K562 (cell line): Measurements from ENCODE around the gene INHBE. TPM values are rescaled to one million over a fixed set of nuclear protein-coding genes. Genes with fewer than 3 reads are reported as not detected.

Experiments used
- BRD4 ChIP-seq: fragments of 200-600 bp; sonication (generic); IDR thresholded peaks from 2 replicates; pipeline ENCODE4 v1.6.1; 2017; ENCODE audit warnings: inconsistent platforms
- EP400 ChIP-seq: fragments of 450-650 bp; IDR thresholded peaks from 2 replicates; pipeline ENCODE4 v1.6.1; 2017; ENCODE audit warnings: antibody characterized with exemption, mild to moderate bottlenecking, moderate library complexity
- FIP1L1 ChIP-seq: fragments of 200-400 bp; formaldehyde crosslinking; IDR thresholded peaks from 2 replicates; pipeline ENCODE4 v1.6.1; 2018; ENCODE audit warnings: mild to moderate bottlenecking, low read depth, low read length; ENCODE audit not compliant: poor library complexity, severe bottlenecking
- KLF16 ChIP-seq: IDR thresholded peaks from 2 replicates; pipeline ENCODE4 v1.6.1; 2016; ENCODE audit warnings: antibody characterized with exemption
- LCOR ChIP-seq: sonication (generic); formaldehyde crosslinking; IDR thresholded peaks from 2 replicates; pipeline ENCODE4 v1.8.0; 2022; ENCODE audit warnings: mild to moderate bottlenecking, missing genetic modification reagents
- MECOM ChIP-seq: fragments of 250-450 bp; sonication (Bioruptor Pico); IDR thresholded peaks from 2 replicates; pipeline ENCODE4 v1.8.0; 2022; ENCODE audit warnings: inconsistent platforms
- POLR2G ChIP-seq: fragments of 200-400 bp; formaldehyde crosslinking; IDR thresholded peaks from 2 replicates; pipeline ENCODE4 v1.6.1; 2017; ENCODE audit warnings: low read depth, mild to moderate bottlenecking, antibody characterized with exemption, low read length, moderate library complexity
- RBM15 ChIP-seq: fragments of 200-400 bp; formaldehyde crosslinking; IDR thresholded peaks from 2 replicates; pipeline ENCODE4 v1.6.1; 2018; ENCODE audit warnings: mild to moderate bottlenecking, low read length, moderate library complexity; ENCODE audit not compliant: insufficient read depth
- RERE ChIP-seq: sonication (generic); formaldehyde crosslinking; IDR thresholded peaks from 2 replicates; pipeline ENCODE4 v1.8.0; 2023; ENCODE audit warnings: missing genetic modification reagents, mild to moderate bottlenecking, borderline replicate concordance
- SIX5 ChIP-seq, 2 experiments: IDR thresholded peaks; 2 replicates each; pipeline ENCODE4 v1.6.1; 2011; ENCODE audit warnings: low read length in 2 of 2, borderline replicate concordance in 1 of 2, low read depth in 1 of 2, mild to moderate bottlenecking in 1 of 2, moderate library complexity in 1 of 2; ENCODE audit not compliant: insufficient read depth in 1 of 2
- ZNF224 ChIP-seq: sonication (generic); formaldehyde crosslinking; IDR thresholded peaks from 2 replicates; pipeline ENCODE4 v1.8.0; 2022; ENCODE audit warnings: mild to moderate bottlenecking, missing genetic modification reagents
- ZNF518B ChIP-seq: fragments of 250-450 bp; sonication (Bioruptor Pico); IDR thresholded peaks from 2 replicates; pipeline ENCODE4 v1.5.0; 2021; ENCODE audit warnings: mild to moderate bottlenecking, moderate library complexity
- ZNF740 ChIP-seq, 3 experiments: fragments of 200-800 bp in 1 of 3; sonication (Bioruptor generic) in 1 of 3; sonication (generic) in 1 of 3; formaldehyde crosslinking in 1 of 3; IDR thresholded peaks; 2 replicates each; pipeline versions ENCODE4 v1.6.1 to v1.8.0; 2016 to 2022; ENCODE audit warnings: mild to moderate bottlenecking in 2 of 3, missing compliant biosample characterization in 2 of 3, missing genetic modification characterization in 2 of 3, missing genetic modification reagents in 1 of 3
- polyA plus RNA-seq, 8 experiments: library from polyadenylated mRNA; depleted of rRNA in 4 of 8; stranded (reverse) in 5 of 8; unstranded in 3 of 8; fragments of >200 nt; fragmentation: Nextera tagmentation in 2 of 8; fragmentation: Illumina TruSeq in 1 of 8; extraction: Ambion mirVana in 2 of 8; extraction: Trizol in 1 of 8; gene quantifications; 2 replicates each; pipeline versions ENCODE4 v1.2.1 to v1.2.3, GENCODE V29; 2011 to 2014; ENCODE audit warnings: inconsistent platforms in 1 of 8, missing spikeins in 1 of 8
- total RNA-seq, 7 experiments: library from RNA; depleted of rRNA in 6 of 7; stranded (reverse); fragments of >200 nt in 6 of 7; fragmentation: Illumina TruSeq in 2 of 7; extraction: Trizol in 2 of 7; gene quantifications; 2 replicates each; pipeline versions ENCODE4 v1.2.1 to v1.2.3, GENCODE V29; 2011 to 2021; ENCODE audit warnings: low replicate concordance in 1 of 7

The INHBE gene
- total and polyA plus RNA-seq, 9 of the 15 experiments (the other 6 are each of a cell fraction or from before 2014, with no cell fraction given): 0.94 to 9.9 (median 7.3) TPM

GRCh38 chr12:57456145-57456700 lies 1.1 kb downstream of the INHBE start (continued):
- TF ChIP-seq ZNF740 (CRISPR knock-in tag; IDR thresholded peaks at IDR 0.05) (no peak), ZNF740 (tag; IDR thresholded peaks at IDR 0.05) (no peak), ZNF224 (CRISPR knock-in tag) (no peak), POLR2G (peak; percentile 71), FIP1L1 (no peak), ZNF518B (CRISPR knock-in tag) (no peak), EP400 (no peak; the same call in 1 of the 2 replicates), LCOR (CRISPR knock-in tag) (no peak; the same call in 1 of the 2 replicates), KLF16 (no peak), RERE (CRISPR knock-in tag) (no peak), BRD4 (no peak), RBM15 (no peak), MECOM (no peak), SIX5 (IDR thresholded peaks at IDR 0.05; ENCODE audit: borderline replicate concordance in 1 of 2, insufficient read depth in 1 of 2, low read depth in 1 of 2, low read length in 2 of 2) (no peak)
